GM12801 (cell line): ENCODE data around the gene CAND2.

ENCODE experiments used
- CTCF ChIP-seq: IDR thresholded peaks from one replicate; pipeline ENCODE4 v1.5.1; 2011; ENCODE audit warnings: control low read depth; ENCODE audit not compliant: insufficient read length; ENCODE audit errors: extremely low read depth

The CAND2 gene

GRCh38 chr3:12773030-12773709 lies 23.3 kb upstream of the CAND2 start:
- no peak for TF ChIP-seq CTCF

GRCh38 chr3:12773710-12774086 lies 22.8 kb upstream of the CAND2 start:
- no peak for TF ChIP-seq CTCF

GRCh38 chr3:12774619-12775018 lies 21.9 kb upstream of the CAND2 start:
- TF ChIP-seq CTCF = no peak

- TF ChIP-seq CTCF = no peak
Measured at GRCh38 chr3:12775226-12775625, 21.3 kb upstream of the CAND2 start.

GRCh38 chr3:12777171-12777570 lies 19.3 kb upstream of the CAND2 start:
- no peak for TF ChIP-seq CTCF

GRCh38 chr3:12780751-12781150 lies 15.7 kb upstream of the CAND2 start:
- no peak for TF ChIP-seq CTCF

GRCh38 chr3:12782172-12782815 lies 14.2 kb upstream of the CAND2 start:
- TF ChIP-seq CTCF = no peak
